IMR-90 (cell line): ENCODE data around the gene DPY19L1. TPM values are rescaled to one million over a fixed set of nuclear protein-coding genes. Genes with fewer than 3 reads are reported as not detected.
"Not testable (repeated sequence)": the region's sequence is repeated elsewhere in the genome, so short reads cannot be mapped to it uniquely, and the experiment has no call there.

Experiments used
- ATAC-seq: fragments of 200-7000 bp; cut with Tn5 transposase; 2 replicates; pipeline ENCODE4 v1.9.1; 2020; ENCODE audit warnings: low read depth, mild to moderate bottlenecking, moderate library complexity
- BruUV-seq: library from RNA; stranded (reverse); fragments of 400-500 nt; replicated peaks from 2 replicates; lab custom pipeline; 2021; lab: Mats Ljungman, UMichigan
- CTCF ChIA-PET: fragments of 300-600 bp; formaldehyde crosslinking; extraction: SDS; loops from one replicate; lab custom pipeline; 2021; ENCODE audit warnings: antibody characterized with exemption; lab: Yijun Ruan, JAX
- POLR2A ChIA-PET: fragments of 300-600 bp; sonication (Branson Sonifier 250); formaldehyde crosslinking; loops from one replicate; lab custom pipeline; 2022; ENCODE audit warnings: antibody characterized with exemption; ENCODE audit not compliant: unreplicated experiment; lab: Charles Lee
- DNase-seq: peaks from one replicate; pipeline ENCODE4 v3.0.0; 2013
- H2AFZ ChIP-seq: replicated peaks from 2 replicates; pipeline ENCODE3; 2013; ENCODE audit warnings: low read length, mild to moderate bottlenecking; ENCODE audit not compliant: poor library complexity
- H2AK5ac ChIP-seq: 2 replicates; pipeline ENCODE4 v1.6.1; 2013; ENCODE audit warnings: low read depth, low read length, inconsistent platforms
- H2AK9ac ChIP-seq: replicated peaks from 2 replicates; pipeline ENCODE3; 2013; ENCODE audit warnings: mild to moderate bottlenecking, low read depth, low read length, moderate library complexity; ENCODE audit not compliant: poor library complexity
- H2BK120ac ChIP-seq: 2 replicates; pipeline ENCODE4 v1.6.1; 2013; ENCODE audit warnings: low read depth, low read length, inconsistent platforms
- H2BK15ac ChIP-seq: 3 replicates; pipeline ENCODE4 v1.6.1; 2013; ENCODE audit warnings: low read depth, low read length, inconsistent platforms
- H2BK20ac ChIP-seq: 2 replicates; pipeline ENCODE4 v1.6.1; 2013; ENCODE audit warnings: low read depth, mild to moderate bottlenecking, inconsistent platforms, low read length, moderate library complexity
- H2BK5ac ChIP-seq: 2 replicates; pipeline ENCODE4 v1.6.1; 2013; ENCODE audit warnings: mild to moderate bottlenecking, low read depth, low read length, inconsistent platforms; ENCODE audit not compliant: poor library complexity, severe bottlenecking
- H3K14ac ChIP-seq: replicated peaks from 2 replicates; pipeline ENCODE4 v1.6.1; 2013; ENCODE audit warnings: low read depth, low read length, inconsistent platforms
- H3K18ac ChIP-seq: 2 replicates; pipeline ENCODE4 v1.6.1; 2013; ENCODE audit warnings: low read depth, low read length, control low read depth
- H3K23ac ChIP-seq: 2 replicates; pipeline ENCODE4 v1.6.1; 2013; ENCODE audit warnings: low read depth, low read length, inconsistent platforms
- H3K27ac ChIP-seq: 2 replicates; pipeline ENCODE4 v1.5.1; 2013; ENCODE audit warnings: mild to moderate bottlenecking, control low read depth, low read length; ENCODE audit not compliant: insufficient read depth
- H3K27me3 ChIP-seq: 2 replicates; pipeline ENCODE4 v1.6.1; 2013; ENCODE audit warnings: low read length; ENCODE audit not compliant: control insufficient read depth, insufficient read depth
- H3K36me3 ChIP-seq: 2 replicates; pipeline ENCODE4 v1.6.1; 2013; ENCODE audit warnings: low read length, mixed read lengths; ENCODE audit not compliant: control insufficient read depth, insufficient read depth
- H3K4ac ChIP-seq: 2 replicates; pipeline ENCODE4 v1.6.1; 2013; ENCODE audit warnings: low read depth, low read length, inconsistent platforms
- H3K4me1 ChIP-seq: 2 replicates; pipeline ENCODE4 v1.6.1; 2013; ENCODE audit warnings: low read length, mixed read lengths; ENCODE audit not compliant: control insufficient read depth, insufficient read depth
- H3K4me2 ChIP-seq: 2 replicates; pipeline ENCODE4 v1.6.1; 2013; ENCODE audit warnings: low read depth, mild to moderate bottlenecking, control low read depth, low read length, moderate library complexity
- H3K4me3 ChIP-seq: 2 replicates; pipeline ENCODE4 v1.5.1; 2013; ENCODE audit warnings: low read depth, mild to moderate bottlenecking, control low read depth, low read length, moderate library complexity; ENCODE audit not compliant: insufficient read depth
- H3K56ac ChIP-seq: 2 replicates; pipeline ENCODE4 v1.6.1; 2013; ENCODE audit warnings: low read length, inconsistent platforms; ENCODE audit not compliant: insufficient read depth; ENCODE audit errors: extremely low read depth
- H3K79me1 ChIP-seq, 2 experiments: 2 replicates each; pipeline ENCODE4 v1.6.1; 2013; ENCODE audit warnings: low read length in 2 of 2, inconsistent platforms in 1 of 2, low read depth in 1 of 2
- H3K9ac ChIP-seq: 2 replicates; pipeline ENCODE4 v1.6.1; 2013; ENCODE audit warnings: low read depth, low read length, control low read depth
- H3K9me1 ChIP-seq: 2 replicates; pipeline ENCODE4 v1.6.1; 2013; ENCODE audit warnings: low read length, inconsistent platforms; ENCODE audit not compliant: insufficient read depth
- H3K9me3 ChIP-seq: 2 replicates; pipeline ENCODE4 v1.6.1; 2013; ENCODE audit warnings: low read length; ENCODE audit not compliant: control insufficient read depth, insufficient read depth
- H4K20me1 ChIP-seq: 2 replicates; pipeline ENCODE4 v1.6.1; 2013; ENCODE audit warnings: low read length, inconsistent platforms; ENCODE audit not compliant: insufficient read depth
- H4K5ac ChIP-seq: 2 replicates; pipeline ENCODE4 v1.6.1; 2013; ENCODE audit warnings: mild to moderate bottlenecking, low read depth, low read length, control low read depth
- H4K8ac ChIP-seq, 2 experiments: 2 replicates each; pipeline ENCODE4 v1.6.1; 2013; ENCODE audit warnings: low read depth in 2 of 2, low read length in 2 of 2, control low read depth in 1 of 2, inconsistent platforms in 1 of 2
- H4K91ac ChIP-seq: 2 replicates; pipeline ENCODE4 v1.6.1; 2013; ENCODE audit warnings: low read depth, low read length, inconsistent platforms; ENCODE audit not compliant: insufficient read depth
- CTCF ChIP-seq: conservative IDR thresholded peaks from 2 replicates; pipeline ENCODE4 v1.5.1; 2012; ENCODE audit warnings: mild to moderate bottlenecking, low read depth, low read length, improper control_type of control experiment
- SMC3 ChIP-seq: fragments of 150-350 bp; IDR thresholded peaks from 2 replicates; pipeline ENCODE4 v1.6.1; 2016; ENCODE audit warnings: low read depth, mild to moderate bottlenecking, antibody characterized with exemption, low read length, moderate library complexity
- WGBS, 2 experiments: methylation state at CpG; one replicate each; pipeline versions ENCODE4 v1.1.5 to v1.1.7; 2013; ENCODE audit warnings: missing lambda C conversion rate in 2 of 2; ENCODE audit not compliant: insufficient read length in 1 of 2; ENCODE audit errors: extremely low coverage in 2 of 2; 5-methylcytosine and 5-hydroxymethylcytosine counted together
- dilution Hi-C: fragments of 300-500 bp; cut with HindIII; formaldehyde crosslinking; loops from one replicate; pipeline ENCODE4 v1.14.3; 2018; ENCODE audit warnings: low sequenced_read_pairs; ENCODE audit not compliant: unreplicated experiment
- in situ Hi-C: fragments of 300-500 bp; cut with MboI; formaldehyde crosslinking; loops from 3 replicates; pipeline ENCODE4 v1.14.3; 2019; ENCODE audit warnings: low sequenced_read_pairs, inconsistent platforms, mixed read lengths
- intact Hi-C: fragments of 100-400 bp; cut with micrococcal nuclease; formaldehyde crosslinking; loops from 2 replicates; pipeline ENCODE4 v1.10.0; 2022
- polyA plus RNA-seq, 3 experiments: library from polyadenylated mRNA; depleted of rRNA; stranded (reverse); fragments of >200 nt; gene quantifications; 2 replicates each; pipeline ENCODE4 v1.2.3, GENCODE V29; 2012; ENCODE audit warnings: low replicate concordance in 1 of 3
- total RNA-seq: library from RNA; depleted of rRNA; stranded (reverse); fragments of >200 nt; gene quantifications from 2 replicates; pipeline ENCODE4 v1.2.3, GENCODE V29; 2012

Gene DPY19L1
- total and polyA plus RNA-seq, 2 of the 4 experiments (the other 2 are of a cell fraction): 12.1 to 12.2 TPM

GRCh38 chr7:35055733-35056132 is 18.4 kb upstream of the DPY19L1 start:
- POLR2A ChIA-PET, H4K91ac ChIP-seq, DNase-seq, H2AK9ac ChIP-seq, H2BK20ac ChIP-seq, H3K4me3 ChIP-seq, H3K36me3 ChIP-seq, H2BK5ac ChIP-seq, H3K4ac ChIP-seq, CTCF ChIA-PET, H3K14ac ChIP-seq, H3K27ac ChIP-seq, H3K79me1 ChIP-seq, H3K9me3 ChIP-seq, H2BK120ac ChIP-seq, H4K5ac ChIP-seq, H4K8ac ChIP-seq, H2BK15ac ChIP-seq, H2AK5ac ChIP-seq, dilution Hi-C loops, BruUV-seq, H3K4me2 ChIP-seq, H3K56ac ChIP-seq, H3K4me1 ChIP-seq, intact Hi-C loops, H3K23ac ChIP-seq, H3K9me1 ChIP-seq, H2AFZ ChIP-seq, H3K27me3 ChIP-seq, H4K20me1 ChIP-seq, H3K9ac ChIP-seq, H3K18ac ChIP-seq: not testable (repeated sequence)
- peak; percentile 24 for TF ChIP-seq CTCF
- 0 out of 2 replicates have a peak, but pooled peaks have one; percentile 8 for TF ChIP-seq SMC3
- WGBS, 2 experiments: no CpG with 5 or more reads among the region's 2 CpGs
- ATAC-seq: peak; percentile 65
- in situ Hi-C loops: loop anchor here (25.0 kb wide), 1 partner anchor 482 kb away; no protein-coding TSS in a partner anchor

GRCh38 chr7:35053488-35054175 is 16.3 kb upstream of the DPY19L1 start:
- H4K91ac ChIP-seq, H2BK15ac ChIP-seq, H3K27ac ChIP-seq, H3K23ac ChIP-seq, H3K18ac ChIP-seq, CTCF ChIA-PET, H4K8ac ChIP-seq, H3K79me1 ChIP-seq, H3K9me3 ChIP-seq, H3K9ac ChIP-seq, POLR2A ChIA-PET, BruUV-seq, H3K36me3 ChIP-seq, H3K14ac ChIP-seq, H3K4me3 ChIP-seq, H2BK5ac ChIP-seq, H3K56ac ChIP-seq, H2AFZ ChIP-seq, H2BK20ac ChIP-seq, H3K4ac ChIP-seq, H3K4me1 ChIP-seq, H3K27me3 ChIP-seq, H2BK120ac ChIP-seq, H4K5ac ChIP-seq, intact Hi-C loops, H2AK5ac ChIP-seq, H3K9me1 ChIP-seq, dilution Hi-C loops, H2AK9ac ChIP-seq, H4K20me1 ChIP-seq, H3K4me2 ChIP-seq: not testable (repeated sequence)
- WGBS, 2 experiments: no CpG with 5 or more reads among the region's 4 CpGs
- ATAC-seq: peak; percentile 48; the same call in 1 of the 2 replicates
- in situ Hi-C loops: loop anchor here (25.0 kb wide), 1 partner anchor 484 kb away; no protein-coding TSS in a partner anchor
- peak; percentile 16 for DNase-seq
